ENCODE measurements around the gene ADAMTS4.
A peak's percentile ranks its signal among the peaks of the same experiment; 100 is the strongest.

Gene ADAMTS4

DNA sequence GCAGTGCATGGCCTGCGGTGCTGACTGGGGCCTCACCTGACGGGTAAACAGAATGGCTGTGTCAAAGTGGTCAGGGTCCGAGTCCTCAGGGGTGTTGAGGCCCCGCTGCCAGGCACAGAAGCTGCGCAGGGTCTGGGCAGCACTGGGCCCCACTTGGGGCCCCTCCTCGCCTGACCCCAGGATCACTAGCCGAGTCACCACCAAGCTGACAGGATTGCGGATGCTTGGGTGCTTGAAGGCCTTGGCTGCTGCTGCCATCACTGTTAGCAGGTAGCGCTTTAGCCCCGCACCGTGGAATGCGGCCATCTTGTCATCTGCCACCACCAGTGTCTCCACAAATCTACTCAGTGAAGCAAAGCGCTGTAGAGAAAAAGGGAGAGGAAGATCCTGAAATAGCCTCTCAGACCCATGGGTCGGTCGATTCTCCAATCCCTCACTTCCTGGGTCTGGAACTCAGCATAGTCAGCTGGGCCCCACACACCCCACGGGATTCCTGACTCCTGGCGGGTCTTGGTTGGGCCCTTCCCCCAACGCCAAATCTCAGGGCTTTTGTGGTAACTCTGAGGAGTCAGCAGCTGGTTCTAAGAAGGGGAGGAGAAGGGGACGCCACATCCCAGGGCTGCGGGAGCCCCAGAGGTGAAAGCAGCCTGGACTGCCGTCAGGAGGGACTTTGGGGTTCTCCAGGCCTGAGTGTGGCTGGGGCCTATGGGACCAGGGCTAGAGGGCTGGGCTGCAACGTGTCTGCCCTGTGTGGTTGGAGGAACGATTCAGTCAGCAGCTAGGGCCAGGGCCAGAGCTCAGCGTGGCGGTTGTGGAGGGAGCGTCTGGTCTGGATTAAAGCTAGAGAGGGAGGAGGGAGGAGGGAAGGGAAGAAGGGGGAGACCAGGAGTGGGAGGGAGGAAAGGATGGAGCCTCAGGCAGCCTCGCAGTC, 2.1 kb downstream of the ADAMTS4 start:
- DNase-seq (ENCODE audit: low read depth): no peak

DNA sequence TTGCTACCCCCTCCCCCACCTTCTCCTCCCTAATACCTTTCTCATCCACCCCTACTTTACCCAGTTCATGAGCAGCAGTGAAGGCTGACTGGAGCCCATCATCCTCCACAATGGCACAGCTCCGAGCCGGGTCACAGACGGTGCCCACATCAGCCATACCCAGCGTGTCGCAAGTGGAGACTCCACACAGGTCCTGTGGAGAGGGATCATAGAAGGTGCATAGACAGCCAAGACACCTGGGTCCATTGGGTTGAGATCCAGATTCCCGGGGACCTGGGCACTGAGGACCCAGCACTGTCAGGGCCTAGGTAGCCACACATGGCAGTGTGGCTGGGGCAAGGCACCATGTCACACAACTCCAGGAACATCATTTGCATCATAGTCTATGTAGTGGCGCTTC, 2.7 kb downstream of the ADAMTS4 start:
- no peak for DNase-seq (ENCODE audit: low read depth)

DNA sequence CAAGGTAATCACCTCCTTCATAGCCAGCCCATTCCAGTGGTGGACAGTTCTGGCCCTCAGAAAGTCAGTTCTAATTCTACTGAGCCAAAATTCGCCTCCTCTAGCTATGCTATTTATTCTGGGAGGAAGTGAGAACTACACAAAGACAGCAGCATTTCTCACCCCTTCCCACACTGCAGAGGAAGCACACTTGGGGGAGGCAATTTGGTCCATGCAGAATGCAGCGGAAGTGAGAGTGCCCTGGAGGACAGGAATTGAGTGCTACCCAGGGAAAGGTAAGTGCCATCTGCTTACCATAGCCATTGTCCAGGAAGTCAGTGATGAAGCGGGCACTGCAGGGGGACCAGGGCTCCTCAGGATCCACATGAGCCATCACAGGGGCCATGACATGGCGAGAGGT, 3.7 kb downstream of the ADAMTS4 start:
- DNase-seq (ENCODE audit: low read depth): no peak

DNA sequence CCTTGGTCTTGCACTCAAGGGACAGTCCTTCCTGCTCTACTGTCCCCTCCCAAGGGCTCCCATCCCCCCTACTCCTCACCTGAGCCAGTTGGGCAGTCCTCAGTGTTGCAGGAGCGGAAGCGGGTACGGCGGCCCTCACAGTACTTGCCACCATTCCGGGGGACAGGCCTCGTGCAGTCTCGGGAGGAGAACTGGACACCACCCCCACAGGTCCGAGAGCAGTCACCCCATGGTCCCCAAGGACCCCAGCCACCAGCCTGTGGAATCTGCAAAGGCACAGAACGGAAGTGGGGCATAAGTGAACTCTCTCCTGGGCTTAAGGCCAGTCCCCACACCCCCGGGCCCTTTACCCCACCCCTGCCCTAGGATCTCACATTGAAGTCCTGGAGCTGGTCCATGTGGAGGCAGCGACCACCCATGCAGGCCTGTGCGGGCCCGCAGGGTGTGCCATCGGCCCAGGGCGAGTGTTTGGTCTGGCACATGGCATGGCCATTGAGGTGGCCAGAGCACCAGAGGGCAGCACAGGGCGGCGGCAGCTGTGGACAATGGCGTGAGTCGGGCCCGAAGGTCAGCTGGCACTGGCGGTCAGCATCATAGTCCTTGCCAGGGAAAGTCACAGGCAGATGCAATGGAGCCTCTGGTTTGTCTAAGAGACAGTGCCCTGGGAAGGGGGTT, 5.2 kb downstream of the ADAMTS4 start:
- DNase-seq (ENCODE audit: low read depth): no peak

DNA sequence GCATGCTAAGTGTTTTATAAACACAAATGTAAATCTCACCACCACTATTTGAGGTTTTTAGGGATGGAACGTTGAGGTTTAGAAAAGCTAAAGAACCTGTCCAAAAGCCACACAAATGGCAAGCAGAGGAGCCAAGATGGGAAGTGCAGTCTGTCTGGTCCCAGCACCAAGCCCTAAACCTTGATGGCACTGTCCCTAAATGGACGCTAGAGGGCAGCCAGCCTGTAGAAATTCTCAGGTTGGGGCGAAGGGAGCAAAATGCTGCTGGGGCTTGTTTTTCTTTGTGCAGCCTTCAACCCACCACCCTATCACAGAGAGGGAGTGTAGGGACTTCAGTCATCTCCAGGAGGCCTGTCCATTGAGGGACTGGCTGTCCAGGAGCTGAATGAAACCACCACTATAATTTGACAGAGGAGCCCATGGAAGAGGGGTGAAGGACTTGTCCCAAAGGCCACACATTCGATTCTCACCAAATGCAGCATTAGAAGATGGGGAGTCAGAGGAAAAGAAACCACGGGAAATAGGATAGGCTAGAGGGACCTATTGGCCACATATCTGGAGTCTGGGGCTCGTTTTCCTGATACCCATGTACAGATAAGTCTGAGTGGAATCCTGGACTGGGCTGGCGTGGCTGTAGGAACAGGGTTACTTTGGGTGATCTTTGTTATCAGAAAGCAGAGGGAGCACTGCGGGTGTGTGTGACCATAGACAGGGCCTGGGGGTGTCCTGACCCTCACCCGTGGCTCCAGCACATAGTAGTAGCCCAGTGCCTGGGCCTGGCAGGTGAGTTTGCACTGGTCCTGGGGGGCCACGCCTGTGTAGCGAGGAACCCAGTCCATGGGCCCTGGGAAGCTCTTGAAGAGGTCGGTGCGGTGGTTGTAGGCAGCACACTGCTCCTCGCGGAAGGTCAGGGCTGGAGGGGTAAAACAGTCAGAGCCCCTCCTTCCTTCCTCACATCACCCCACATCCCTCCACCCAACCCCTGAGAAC, 6.1 kb downstream of the ADAMTS4 start:
- peak; percentile 57 for DNase-seq (ENCODE audit: low read depth)

DNA sequence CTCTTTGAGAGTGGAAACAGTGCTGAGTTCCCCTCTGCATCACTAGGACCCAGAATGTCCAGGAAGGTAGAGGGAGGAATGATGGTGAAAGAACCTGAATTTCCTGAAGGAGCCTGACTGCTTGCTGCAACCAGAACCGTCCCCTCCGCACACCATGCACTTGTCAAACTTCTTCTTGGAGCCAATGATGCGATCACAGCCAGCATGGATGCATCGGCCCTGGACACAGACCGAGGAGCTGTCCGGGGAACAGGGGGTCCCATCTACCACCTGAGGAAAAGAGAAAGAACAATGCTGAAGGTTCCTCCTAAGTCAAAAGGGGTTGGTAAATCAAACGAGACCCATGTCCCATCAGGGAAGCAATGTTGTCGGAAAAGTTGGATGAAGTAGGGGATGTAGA, 6.9 kb downstream of the ADAMTS4 start:
- DNase-seq (ENCODE audit: low read depth): no peak

DNA sequence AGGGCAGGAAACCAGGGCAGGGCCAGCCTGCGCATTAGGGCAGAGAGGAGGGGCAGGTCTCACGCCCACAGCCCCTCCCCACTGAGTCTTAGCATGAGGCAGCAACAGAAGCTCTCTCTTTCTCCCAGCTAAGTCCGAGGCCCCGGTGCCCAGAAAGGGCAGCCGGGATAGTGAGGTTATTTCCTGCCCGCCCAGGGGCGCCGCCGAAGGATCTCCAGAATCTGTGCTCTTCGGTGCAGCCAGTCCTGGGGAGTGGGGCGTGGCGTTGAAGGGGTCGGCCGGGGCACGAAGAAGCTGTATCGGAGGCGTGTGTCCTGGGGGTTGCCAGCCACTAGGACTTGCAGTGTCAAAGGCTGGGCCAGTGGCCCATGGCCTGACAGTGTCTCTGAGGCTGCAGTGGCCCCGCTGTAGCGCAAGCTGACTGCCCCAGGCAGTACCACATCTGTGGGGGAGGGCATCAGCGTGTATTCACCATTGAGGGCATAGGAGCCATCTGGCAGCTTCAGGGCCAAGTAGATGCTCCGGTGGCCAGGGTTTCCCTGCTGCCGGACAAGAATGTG, 7.8 kb downstream of the ADAMTS4 start:
- no peak for DNase-seq (ENCODE audit: low read depth)

DNA sequence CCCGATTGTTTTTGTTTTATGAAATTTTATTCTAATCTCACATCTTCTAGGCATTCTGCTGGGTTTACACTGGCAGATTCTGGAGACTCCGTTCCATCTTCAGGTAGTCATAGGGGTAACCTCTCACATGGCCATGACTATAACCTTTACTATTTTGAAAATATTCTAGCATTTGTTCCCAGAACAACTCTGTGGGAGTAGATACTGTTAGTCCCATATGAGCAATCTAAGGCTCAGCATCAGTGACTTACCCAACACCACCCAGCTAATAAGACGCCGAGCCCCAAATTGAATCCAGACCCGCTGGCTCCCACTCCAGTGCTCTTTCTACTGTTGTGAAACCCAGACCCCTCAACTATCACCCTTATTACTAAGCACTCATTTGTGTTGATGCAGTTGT, 9.8 kb downstream of the ADAMTS4 start:
- no peak for DNase-seq (ENCODE audit: low read depth)

DNA sequence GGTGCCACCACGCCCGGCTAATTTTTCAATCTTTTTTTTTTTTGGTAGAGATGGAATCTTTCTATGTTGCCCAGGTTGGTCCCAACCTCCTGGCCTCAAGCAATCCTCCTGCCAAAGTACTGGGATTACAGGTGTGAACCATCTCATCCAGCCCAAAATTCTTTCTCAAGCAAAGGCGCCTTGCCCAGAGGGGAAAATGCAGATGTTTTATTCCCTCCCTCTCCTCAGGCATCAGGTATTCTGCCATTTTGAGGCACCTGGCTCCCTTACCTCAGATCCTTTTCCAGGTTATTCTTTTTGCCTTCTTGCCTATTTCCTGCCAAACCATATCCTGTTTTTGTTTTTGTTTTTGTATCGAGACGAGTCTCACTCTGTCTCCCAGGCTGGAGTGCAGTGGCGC, 10.5 kb downstream of the ADAMTS4 start:
- DNase-seq (ENCODE audit: low read depth): no peak

DNA sequence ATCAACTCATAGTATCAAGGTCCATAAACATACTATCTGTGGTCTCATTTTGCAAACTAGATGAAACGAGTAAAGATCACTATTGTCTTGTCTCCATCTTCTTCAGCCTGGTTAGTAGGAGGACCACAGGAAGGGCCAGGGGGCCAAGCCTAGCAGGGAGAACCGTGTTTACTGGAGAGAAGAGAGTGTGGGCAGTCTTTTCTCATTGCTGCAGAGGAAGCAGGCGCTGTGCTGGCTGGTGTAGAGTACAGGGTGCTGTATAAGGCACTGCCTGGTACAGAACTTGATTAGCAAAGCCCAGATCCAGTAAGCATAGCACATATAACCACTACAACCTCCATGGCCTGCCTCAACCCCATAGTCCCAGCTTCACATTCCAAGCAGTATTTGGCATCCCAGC, 11.5 kb downstream of the ADAMTS4 start:
- no peak for DNase-seq (ENCODE audit: low read depth)

DNA sequence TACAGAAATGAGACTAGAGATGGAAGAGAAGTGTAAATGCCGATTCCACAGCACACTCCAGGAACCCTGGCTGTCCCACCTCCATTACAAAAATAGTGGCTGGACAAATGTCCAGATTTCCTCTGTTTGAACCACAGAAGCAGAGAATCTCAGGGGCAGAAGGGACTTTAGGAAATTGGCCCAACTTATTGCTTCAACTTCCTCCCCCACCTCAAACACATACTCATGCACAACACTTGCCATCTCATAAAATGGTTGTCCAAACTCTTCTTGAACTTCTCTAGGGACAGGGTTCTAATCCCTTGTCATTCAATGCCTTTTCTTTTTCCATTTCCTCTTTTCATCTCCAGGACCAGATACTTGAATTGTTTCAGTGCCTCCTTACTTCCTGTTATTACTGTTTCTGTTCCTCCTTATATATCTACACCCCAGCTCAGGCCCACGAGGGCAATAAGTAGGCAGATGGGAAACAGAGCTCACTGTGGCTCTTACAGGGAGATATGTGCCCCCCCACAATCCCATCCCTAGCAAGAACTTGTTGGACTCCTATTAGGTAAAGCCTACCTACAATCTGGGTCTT, 13.0 kb downstream of the ADAMTS4 start:
- DNase-seq (ENCODE audit: low read depth): no peak

DNA sequence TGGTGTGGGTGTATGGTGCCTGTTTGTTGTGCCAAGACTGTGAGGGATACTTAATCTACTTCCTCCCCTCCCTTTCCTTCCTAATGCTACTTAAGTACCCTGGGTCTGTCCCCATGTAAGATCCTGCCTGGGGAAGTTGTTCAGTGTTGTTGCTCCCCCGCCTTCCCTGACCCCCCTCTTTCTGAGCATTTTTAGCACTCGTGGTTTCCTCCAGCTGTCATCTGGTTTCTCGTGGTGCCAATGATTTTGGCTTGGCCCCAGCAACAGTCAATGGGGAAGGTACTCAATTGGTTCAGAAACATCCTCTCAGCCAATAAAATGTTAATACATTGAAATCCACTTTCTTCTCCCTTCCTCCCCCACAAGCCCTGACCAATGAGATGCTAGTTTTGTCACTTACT, 13.6 kb downstream of the ADAMTS4 start:
- DNase-seq (ENCODE audit: low read depth): peak; percentile 61

DNA sequence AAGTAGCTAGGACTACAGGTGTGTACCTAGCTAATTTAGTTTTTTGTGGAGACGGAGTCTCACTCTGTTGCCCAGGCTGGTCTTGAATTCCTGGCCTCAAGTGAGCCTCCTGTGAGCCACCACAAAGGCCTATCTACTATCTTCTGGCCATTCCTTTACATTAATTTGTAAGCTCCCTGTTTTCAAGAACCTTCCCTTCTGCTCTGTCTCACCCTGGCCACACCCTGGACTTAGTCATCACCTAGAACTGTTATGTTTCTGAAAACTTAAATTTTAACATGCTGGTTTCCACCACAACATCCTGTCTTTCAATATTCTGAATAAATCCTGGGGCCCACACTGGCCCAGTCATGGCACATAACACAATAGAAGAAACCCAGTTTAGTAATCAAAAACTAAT, 16.6 kb downstream of the ADAMTS4 start:
- peak; percentile 62 for DNase-seq (ENCODE audit: low read depth)

DNA sequence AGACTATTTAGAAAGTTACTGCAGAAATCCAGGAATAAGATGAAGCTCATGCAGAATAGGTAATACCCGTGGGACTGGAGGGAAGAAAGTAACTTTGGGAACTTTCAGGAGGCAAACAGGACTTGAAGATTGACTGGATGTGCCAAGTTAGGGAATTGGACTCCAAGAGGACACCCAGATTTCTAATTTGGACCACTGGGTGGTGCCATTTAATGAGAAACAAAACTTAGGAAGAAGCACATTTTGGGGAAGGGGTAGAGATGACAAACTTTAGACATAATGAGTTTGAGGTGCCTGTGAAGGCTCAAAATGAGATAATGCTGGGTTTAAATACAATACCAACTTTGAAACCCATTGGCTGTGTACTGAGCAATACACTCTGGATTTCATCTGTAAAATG, 18.2 kb downstream of the ADAMTS4 start:
- DNase-seq (ENCODE audit: low read depth): no peak

DNA sequence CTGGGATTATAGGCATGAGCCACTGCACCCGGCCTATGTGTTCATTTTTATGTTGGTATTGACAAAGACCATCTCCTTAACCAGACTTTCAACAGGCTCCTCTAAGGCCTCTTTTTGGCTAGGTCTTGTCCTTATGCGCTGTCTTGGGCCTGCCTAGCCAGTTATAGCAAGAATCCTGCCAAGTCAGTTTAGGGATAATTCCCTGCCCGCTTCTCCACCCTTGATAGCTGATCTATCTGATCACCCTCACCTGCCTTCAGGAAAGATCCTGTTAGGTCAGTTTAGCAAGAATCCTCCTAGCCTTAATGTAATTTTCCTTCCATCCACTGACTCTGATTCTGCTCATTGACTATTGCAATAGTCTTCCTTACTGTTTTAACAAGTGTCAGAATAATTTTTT, 19.2 kb downstream of the ADAMTS4 start:
- DNase-seq (ENCODE audit: low read depth): no peak

DNA sequence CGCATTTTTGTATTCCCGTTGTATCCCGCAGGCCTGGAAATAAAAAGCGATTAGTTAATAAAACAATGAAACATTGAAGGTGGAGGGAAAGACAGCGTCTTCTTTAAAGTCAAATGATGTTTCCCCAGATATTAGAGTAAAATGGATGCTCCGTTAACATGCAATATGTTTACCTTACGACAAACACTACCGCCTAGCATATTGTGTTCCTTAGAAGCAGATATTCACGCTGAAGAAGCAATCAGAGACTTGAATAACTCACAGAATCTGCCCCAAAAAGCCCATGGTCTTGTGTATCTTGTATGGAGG, 21.0 kb downstream of the ADAMTS4 start:
- DNase-seq (ENCODE audit: low read depth): no peak

DNA sequence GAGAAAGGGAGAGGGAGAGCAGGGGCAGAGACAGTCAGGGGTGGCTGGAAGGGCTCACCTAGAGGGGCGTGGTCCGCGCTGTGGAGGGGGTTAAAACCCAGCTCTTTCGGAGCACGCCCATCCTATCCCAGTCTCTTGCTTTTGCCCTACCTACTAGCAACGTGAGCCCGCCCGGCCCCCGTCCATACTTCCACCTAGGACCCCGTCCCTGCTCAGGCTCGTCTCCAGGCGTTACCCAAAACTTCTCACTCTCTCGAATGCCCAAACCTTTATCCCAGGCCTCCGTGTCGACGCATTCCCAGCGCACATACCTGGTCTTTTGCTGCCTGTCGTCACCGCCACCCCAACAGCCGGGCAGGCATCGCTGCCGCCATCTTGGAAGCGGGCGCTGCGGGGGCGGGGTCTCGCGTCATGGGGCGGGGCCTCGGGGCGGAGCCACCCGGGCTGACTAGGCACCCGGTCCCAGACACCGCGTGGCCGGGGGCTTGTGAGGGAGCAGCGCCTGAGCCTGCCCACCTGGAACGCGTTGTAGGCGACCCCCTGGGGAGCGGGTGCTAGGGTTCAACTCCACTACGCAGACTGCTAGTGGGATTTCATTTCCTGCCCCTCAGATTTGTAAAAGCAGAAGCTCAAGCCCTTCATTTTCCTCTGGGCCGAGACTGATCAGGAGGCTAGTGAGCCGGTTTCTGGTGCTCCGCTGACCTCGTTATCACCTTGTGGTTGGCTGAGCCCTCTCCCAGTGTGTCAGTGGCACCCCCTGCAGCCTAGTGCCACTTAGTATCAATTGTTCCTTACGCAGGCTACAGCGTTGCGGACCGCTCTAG, 21.5 kb downstream of the ADAMTS4 start, which contains the start of gene B4GALT3:
B4GALT3 (minus strand) TSS at position 396 of the 824 bp plus-strand sequence. CDS start 1,447 bp downstream, outside the sequence.
- peak; percentile 94 for DNase-seq (ENCODE audit: low read depth)

DNA sequence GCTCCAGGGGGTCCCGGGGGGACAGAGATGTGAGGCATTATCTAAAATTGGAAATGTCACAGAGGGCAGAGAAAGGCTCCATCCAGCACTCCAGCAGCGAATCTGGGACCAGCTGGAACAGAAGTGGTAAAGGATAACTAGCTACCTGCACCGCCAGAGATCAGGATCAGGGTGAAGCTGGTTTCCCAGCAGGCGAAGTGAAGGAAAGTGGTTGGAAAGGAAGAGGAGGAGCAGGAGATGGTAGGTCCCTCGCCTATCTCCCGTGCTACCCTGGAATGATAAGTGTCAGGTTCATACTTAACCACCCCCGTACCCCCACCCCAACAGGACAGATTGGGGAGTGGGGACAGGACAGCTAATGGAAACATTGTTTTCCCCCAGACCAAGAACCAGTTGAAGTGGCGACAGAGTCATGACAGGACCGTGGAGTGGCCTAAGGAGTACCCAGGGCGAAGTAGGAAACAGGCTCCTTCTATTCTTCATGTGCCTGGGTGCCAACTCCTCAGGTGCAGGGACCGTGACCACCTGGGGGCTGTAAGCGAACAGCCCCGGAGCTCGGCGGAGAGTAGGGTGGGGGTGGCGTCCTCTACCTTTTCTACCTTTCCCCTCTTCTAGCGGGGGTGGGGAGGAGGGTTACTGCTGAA, 22.3 kb downstream of the ADAMTS4 start:
- no peak for DNase-seq (ENCODE audit: low read depth)

DNA sequence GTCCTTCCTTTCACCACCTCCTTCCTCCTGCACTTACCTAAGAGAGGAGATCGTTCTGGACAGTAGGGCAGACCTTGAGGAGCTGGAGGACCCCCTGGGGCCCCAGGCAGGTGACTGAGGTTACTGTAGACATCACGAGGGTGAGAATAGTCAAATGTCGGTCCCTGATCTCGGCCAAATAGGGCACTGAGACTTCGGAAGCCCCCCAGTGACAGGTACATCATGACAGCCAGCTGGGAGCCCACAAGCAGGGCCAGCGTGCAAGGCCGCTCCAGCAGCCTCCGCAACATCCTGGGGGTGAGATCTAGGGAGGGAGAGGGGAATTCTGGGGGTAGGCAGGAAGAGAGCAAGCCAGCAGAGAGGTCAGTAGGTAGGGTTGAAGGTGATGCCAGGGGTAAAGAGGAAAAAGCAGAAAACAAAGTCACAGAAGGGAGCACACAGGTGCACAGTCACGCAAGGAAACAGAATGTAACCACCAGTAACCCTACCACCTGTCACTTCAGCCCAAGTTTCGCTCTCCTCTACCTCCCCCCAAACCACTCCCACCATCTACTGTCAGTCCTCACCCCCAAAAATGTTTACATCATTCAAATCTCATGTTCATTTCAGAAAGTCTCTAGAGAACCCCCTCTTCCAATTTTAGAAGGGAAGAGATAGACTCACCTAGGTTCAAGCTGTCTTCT, 22.9 kb downstream of the ADAMTS4 start:
- DNase-seq (ENCODE audit: low read depth): no peak

DNA sequence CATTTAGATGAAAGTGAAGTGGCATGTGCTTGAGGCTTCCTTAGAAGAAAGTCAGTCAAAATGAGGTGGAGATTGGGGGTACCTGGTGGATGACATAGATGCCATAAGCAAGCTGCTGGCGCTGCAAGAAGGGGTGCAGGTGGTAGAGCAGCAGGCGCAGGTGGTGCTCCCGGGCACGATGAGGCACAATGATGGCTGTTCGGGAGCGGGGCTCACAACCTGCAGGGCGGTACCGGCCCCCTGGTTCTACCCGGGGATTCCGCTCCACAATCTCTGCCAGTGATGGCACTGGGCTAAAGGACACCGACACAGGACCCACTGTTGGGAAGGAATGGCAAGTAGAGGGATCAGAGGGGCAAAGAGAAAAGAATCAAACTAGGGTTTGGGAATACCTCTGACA, 23.9 kb downstream of the ADAMTS4 start:
- DNase-seq (ENCODE audit: low read depth): no peak

All from activated T-cell treated with anti-CD3 and anti-CD28 coated beads for 24 hours (primary cell).